HG02623 (cell line): ENCODE measurements around the gene HRAS.
"Not testable (repeated sequence)": the region's sequence is repeated elsewhere in the genome, so short reads cannot be mapped to it uniquely, and the experiment has no call there.

Experiments
- ATAC-seq: cut with Tn5 transposase; IDR thresholded peaks from one replicate; pipeline ENCODE4 v1.9.1; 2021; ENCODE audit warnings: moderate library complexity; ENCODE audit not compliant: unreplicated experiment

The HRAS gene

GRCh38 chr11:535519-536454 lies at the start of gene HRAS:
HRAS (minus strand) TSS chr11:535576.
- peak; percentile 62 for ATAC-seq

- no peak for ATAC-seq
Observed at GRCh38 chr11:584287-584686, 48.9 kb upstream of the HRAS start.

GRCh38 chr11:581752-582151 lies 46.4 kb upstream of the HRAS start:
- no peak for ATAC-seq

GRCh38 chr11:581342-581741 lies 46.0 kb upstream of the HRAS start:
- no peak for ATAC-seq

- no peak for ATAC-seq
Observed at GRCh38 chr11:579830-580601, 44.6 kb upstream of the HRAS start.

GRCh38 chr11:578276-579035 lies 43.1 kb upstream of the HRAS start:
- ATAC-seq: no peak

- no peak for ATAC-seq
Observed at GRCh38 chr11:577611-577894, 42.2 kb upstream of the HRAS start.

GRCh38 chr11:576811-577610 lies 41.6 kb upstream of the HRAS start:
- ATAC-seq: no peak

- ATAC-seq: peak; percentile 72
Observed at GRCh38 chr11:575996-576768, 40.8 kb upstream of the HRAS start, which contains the start of gene PHRF1. PHRF1 (plus strand) TSS chr11:576470; CDS start chr11:581513, 5,043 bp downstream.

GRCh38 chr11:575313-575995 lies 40.1 kb upstream of the HRAS start:
- ATAC-seq: peak; percentile 29

GRCh38 chr11:574632-575312 lies 39.4 kb upstream of the HRAS start:
- no peak for ATAC-seq

GRCh38 chr11:574031-574570 lies 38.7 kb upstream of the HRAS start:
- ATAC-seq: not testable (repeated sequence)

GRCh38 chr11:573146-573759 lies 37.9 kb upstream of the HRAS start:
- ATAC-seq: no peak

GRCh38 chr11:571802-572185 lies 36.4 kb upstream of the HRAS start:
- ATAC-seq: no peak

GRCh38 chr11:569158-569885 lies 33.9 kb upstream of the HRAS start:
- no peak for ATAC-seq

GRCh38 chr11:568306-569157 lies 33.2 kb upstream of the HRAS start:
- peak; percentile 83 for ATAC-seq
